Superior temporal gyrus (tissue), 1 donor: Measurements from ENCODE around the gene TLE3.

Experiments
- DNase-seq: peaks from one replicate; pipeline ENCODE4 v3.0.0-alpha.2; 2016; ENCODE audit errors: extremely low spot score

The TLE3 gene

DNA sequence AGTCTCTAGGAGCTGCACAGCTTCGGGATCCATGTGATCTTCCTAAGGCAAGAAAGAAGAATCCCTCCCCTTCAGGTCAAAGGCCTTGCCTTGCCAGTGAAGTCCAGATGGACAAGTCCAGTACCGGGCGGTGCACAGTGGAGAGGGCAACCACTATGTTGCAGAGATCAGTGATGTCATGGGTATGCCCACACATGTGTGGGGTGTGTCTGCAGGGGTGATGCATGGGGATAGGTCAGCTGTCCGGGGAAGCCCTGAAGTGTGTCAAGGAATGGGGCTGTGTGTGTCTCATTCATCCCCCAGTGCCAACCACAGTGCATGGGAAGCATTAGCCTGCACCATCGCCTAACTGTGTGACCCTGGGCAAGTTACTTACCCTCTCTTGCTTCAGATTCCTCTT, 66.5 kb downstream of the TLE3 start:
- DNase-seq = no peak

GRCh38 chr15:70030851-70031250, 66.9 kb downstream of the TLE3 start:
- no peak for DNase-seq

- no peak for DNase-seq
Observed at GRCh38 chr15:70029297-70029701, 68.4 kb downstream of the TLE3 start.

- DNase-seq = no peak
Observed at GRCh38 chr15:70027518-70027917, 70.2 kb downstream of the TLE3 start.

GRCh38 chr15:70026991-70027390, 70.7 kb downstream of the TLE3 start:
- no peak for DNase-seq

- no peak for DNase-seq
Observed at GRCh38 chr15:70025413-70026296, 72.1 kb downstream of the TLE3 start.

DNA sequence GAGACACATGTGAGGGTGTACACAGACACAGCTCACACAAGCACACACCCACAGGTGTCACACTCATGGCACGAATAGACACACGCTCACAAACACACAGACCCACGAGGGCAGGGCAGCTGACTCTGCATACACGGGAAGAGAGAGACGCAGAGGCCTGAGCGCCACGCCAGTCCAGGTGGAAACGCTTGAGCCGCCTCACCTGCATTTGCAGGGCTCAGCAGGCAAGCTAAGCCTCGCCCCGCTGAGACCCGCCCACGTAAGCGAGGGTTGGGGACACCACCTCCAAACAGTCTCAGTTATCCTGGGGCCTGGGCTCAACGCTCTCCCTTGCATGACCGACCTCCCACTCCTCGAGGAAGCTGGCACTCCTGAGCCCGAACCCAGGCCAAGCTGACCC, 73.2 kb downstream of the TLE3 start:
- no peak for DNase-seq

- no peak for DNase-seq
Observed at GRCh38 chr15:70023769-70024491, 73.8 kb downstream of the TLE3 start.

GRCh38 chr15:70023064-70023768, 74.5 kb downstream of the TLE3 start:
- no peak for DNase-seq

DNA sequence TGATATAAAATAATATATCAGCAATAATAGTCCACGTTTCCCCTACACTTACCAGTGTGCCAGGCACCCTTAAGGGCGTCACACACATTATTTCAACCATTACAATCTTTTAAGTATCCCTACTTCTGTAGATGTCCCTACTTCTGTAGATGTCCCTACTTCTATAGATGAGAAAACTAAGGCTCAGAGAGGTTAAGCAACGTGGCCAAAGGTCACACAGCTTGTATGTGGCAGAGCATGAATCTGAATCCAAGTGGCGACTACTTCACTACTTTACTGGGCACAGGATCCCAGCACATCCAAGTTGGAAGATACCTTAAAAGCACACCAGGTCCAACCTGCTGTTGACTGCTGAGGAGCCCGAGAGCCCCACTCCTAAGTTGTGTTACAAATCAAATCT, 77.5 kb downstream of the TLE3 start:
- no peak for DNase-seq

DNA sequence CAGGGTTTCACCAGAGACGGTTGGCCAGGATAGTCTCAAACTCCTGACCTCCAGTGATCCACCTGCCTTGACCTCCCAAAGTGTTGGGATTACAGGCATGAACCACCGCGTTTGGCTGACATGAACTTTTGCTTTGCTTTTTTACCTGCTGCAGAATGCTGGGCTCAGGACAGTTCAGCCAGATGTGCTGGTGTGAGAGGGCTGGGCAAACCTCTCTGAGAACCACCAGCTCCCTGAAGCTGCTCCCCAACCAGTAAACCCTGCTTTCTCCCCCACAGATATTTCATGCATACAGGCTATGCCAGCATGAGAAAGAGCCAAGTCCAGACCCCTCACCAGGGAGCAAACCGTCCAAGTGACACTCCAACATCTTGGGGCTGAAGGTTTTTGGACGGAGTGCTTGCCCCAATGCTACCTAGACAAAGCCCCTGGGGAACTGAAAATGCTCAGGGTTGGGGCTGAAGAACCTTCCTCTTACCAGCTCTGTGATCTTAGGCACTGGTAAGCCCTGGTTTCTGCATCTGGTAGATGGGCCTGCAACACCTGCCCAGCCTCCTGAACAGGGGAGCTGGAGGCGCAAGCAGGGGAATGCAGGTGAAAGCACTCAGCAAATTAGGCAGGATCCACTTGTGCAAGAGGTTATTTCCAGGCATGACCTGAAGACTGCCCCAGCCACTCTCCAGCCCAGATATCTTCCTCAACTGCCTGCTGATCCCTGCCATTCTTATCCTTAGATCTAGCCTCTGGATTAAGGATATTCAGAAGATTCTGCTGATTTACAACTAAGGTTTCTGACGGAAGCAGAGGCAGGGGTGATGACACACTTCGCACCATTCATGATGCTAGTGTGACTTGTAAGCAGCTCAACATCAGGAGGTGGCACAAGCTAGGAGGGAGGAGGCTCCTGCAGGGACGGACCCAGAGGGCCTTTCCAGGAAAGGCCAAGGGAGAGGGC, 78.8 kb downstream of the TLE3 start:
- DNase-seq = no peak

- DNase-seq = no peak
Observed at GRCh38 chr15:70017801-70018200, 79.9 kb downstream of the TLE3 start.

- DNase-seq = no peak
Observed at GRCh38 chr15:70017025-70017424, 80.7 kb downstream of the TLE3 start.

DNA sequence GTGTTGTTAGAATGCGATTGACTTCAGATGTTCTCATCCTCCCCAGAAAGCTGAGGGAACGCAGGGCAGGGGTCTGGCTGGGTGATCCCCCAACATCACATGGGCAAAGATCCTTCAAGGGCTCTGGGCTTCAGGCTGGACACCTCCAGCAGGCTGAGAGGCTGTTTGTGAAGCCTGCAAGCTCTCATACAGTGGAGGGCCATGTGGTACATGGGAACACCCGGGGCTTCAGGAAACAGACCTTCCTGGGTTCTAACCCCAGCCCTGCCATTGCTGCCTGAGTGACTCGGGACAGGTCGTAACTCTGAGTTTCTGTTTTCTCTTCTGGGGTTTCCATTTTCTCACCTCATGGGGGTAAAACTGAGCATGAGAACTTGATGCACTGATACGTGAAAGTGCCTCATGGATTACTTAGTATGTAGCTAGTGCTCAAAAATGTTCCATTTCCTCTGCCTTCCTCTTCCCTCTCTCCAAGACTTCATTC, 81.2 kb downstream of the TLE3 start:
- DNase-seq = no peak

DNA sequence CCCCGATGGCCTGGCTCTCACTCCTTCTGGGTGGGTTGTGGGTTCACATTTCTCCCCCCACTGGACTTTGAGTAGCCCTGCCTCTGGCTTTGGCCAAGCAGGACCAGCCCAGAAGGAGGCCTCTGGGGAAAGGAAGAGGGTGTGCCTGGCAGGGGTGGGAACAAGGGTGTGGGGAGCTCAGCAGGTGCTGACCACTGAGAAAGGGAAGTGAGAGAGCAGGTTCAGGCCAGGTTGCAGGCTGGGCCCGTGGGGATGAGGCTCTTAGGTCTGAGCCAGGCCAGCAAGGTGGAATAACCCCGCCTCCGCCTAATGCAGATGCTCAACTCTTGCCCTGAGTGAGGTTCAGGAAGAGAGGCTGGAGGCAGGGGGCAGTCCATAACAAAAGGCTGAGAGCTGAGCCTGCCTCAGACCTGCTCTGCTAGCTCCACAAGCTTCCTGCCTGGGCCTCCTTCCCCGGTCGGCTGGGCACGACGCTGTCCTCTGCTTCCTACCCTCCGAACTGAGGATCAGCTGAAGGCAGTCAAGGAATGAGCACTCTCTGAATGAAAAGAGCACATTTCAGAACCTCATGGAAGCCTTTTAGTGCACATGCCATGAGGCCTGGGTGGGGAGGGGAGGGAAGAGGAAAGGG, 82.7 kb downstream of the TLE3 start:
- DNase-seq = no peak

- DNase-seq = no peak
Observed at GRCh38 chr15:70014331-70014730, 83.4 kb downstream of the TLE3 start.

- no peak for DNase-seq
Observed at GRCh38 chr15:70013656-70014313, 83.9 kb downstream of the TLE3 start.

GRCh38 chr15:70012895-70013294, 84.8 kb downstream of the TLE3 start:
- DNase-seq = no peak

GRCh38 chr15:70008697-70009290, 88.9 kb downstream of the TLE3 start:
- DNase-seq = no peak
